Suppressor macrophage treated with lipopolysaccharide for 1 hour (primary cell): ENCODE data around the gene FAXDC2.
"Not testable (repeated sequence)": the region's sequence is repeated elsewhere in the genome, so short reads cannot be mapped to it uniquely, and the experiment has no call there.

Experiments
- DNase-seq, 3 donors: peaks; one replicate each; pipeline ENCODE4 v3.0.0-alpha.2; 2020 to 2022

FAXDC2 gene

GRCh38 chr5:154860765-154861164 is 10.4 kb upstream of the FAXDC2 start:
- peak; percentile 15 to 56 (median 52) for DNase-seq

GRCh38 chr5:154860123-154860522 is 9.7 kb upstream of the FAXDC2 start:
- peak in 2 of 3 donors; percentile 21 to 37 for DNase-seq

- peak; percentile 28 to 61 (median 60) for DNase-seq
These were observed 8.8 kb upstream of the FAXDC2 start for GRCh38 chr5:154858972-154859871.

- peak; percentile 98 to 99 (median 98) for DNase-seq
These were observed 8.0 kb upstream of the FAXDC2 start, which contains the start of gene CNOT8 for GRCh38 chr5:154858297-154858971. Gene CNOT8, plus strand, starts transcription at chr5:154858627. Its CDS starts 4,652 bp downstream, at chr5:154863279.

GRCh38 chr5:154857530-154858296 is 7.3 kb upstream of the FAXDC2 start:
- DNase-seq: peak; percentile 91 to 95 (median 95)

- no peak for DNase-seq
These were observed 948 bp upstream of the FAXDC2 start for GRCh38 chr5:154851351-154851750.

- peak; percentile 39 to 62 (median 61) for DNase-seq
These were observed 607 bp downstream of the FAXDC2 start for GRCh38 chr5:154849791-154850201.

- no peak for DNase-seq
These were observed 1.1 kb downstream of the FAXDC2 start for GRCh38 chr5:154849264-154849785.

- no peak for DNase-seq
These were observed 5.6 kb downstream of the FAXDC2 start for GRCh38 chr5:154844809-154845208.

- no peak for DNase-seq
These were observed 7.5 kb downstream of the FAXDC2 start for GRCh38 chr5:154842689-154843530.

GRCh38 chr5:154841273-154841661 is 9.1 kb downstream of the FAXDC2 start:
- no peak for DNase-seq

GRCh38 chr5:154840435-154841272 is 9.7 kb downstream of the FAXDC2 start:
- DNase-seq: no peak

- DNase-seq: no peak
These were observed 13.1 kb downstream of the FAXDC2 start for GRCh38 chr5:154837009-154837901.

- no peak for DNase-seq
These were observed 14.2 kb downstream of the FAXDC2 start for GRCh38 chr5:154836225-154836624.

- not testable (repeated sequence) for DNase-seq
These were observed 14.7 kb downstream of the FAXDC2 start for GRCh38 chr5:154835701-154836052.

- no peak for DNase-seq
These were observed 16.4 kb downstream of the FAXDC2 start for GRCh38 chr5:154834053-154834452.

- not testable (repeated sequence) for DNase-seq
These were observed 17.6 kb downstream of the FAXDC2 start for GRCh38 chr5:154832804-154833203.

- no peak for DNase-seq
These were observed 19.0 kb downstream of the FAXDC2 start for GRCh38 chr5:154831451-154831850.

- no peak for DNase-seq
These were observed 19.8 kb downstream of the FAXDC2 start for GRCh38 chr5:154830596-154830995.

- DNase-seq: no peak
These were observed 20.2 kb downstream of the FAXDC2 start for GRCh38 chr5:154830219-154830595.
